ENCODE measurements around the gene RBM6.

- TF ChIP-seq CTCF (conservative IDR thresholded peaks at IDR 0.05; ENCODE audit: low read depth, low read length) (no peak), EZH2 (IDR thresholded peaks at IDR 0.05; ENCODE audit: borderline replicate concordance, low read depth, low read length, poor library complexity, severe bottlenecking) (no peak)
Measured at GRCh38 chr3:50003216-50003615, 63.3 kb downstream of the RBM6 start.

All from A673 (cell line).